HG03442 (cell line): ENCODE measurements around the gene SHC2.
"Not testable (repeated sequence)": the region's sequence is repeated elsewhere in the genome, so short reads cannot be mapped to it uniquely, and the experiment has no call there.

Experiments
- ATAC-seq: cut with Tn5 transposase; IDR thresholded peaks from one replicate; pipeline ENCODE4 v1.9.1; 2021; ENCODE audit warnings: mild to moderate bottlenecking, moderate library complexity; ENCODE audit not compliant: unreplicated experiment

Gene SHC2

DNA sequence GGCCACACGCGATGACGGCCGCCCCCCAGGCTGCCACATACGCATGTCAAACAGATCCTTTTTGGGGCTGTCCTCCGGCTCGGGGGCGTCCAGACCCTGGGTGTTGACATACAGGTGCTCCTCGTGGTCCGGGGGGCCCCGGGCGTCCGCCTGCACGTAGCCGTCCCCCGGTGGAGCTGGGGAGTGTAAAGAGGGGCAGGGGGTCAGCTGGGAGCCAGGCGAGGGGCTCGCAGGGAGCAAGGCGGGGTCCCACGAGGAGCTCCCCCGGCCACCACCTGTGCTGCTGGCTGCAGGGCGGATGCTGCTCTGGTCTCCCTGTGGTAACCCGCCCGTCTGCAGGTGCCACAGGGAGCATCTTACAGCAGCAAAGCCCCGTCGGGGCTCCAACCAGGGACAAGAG lies 35.8 kb downstream of the SHC2 start:
- no peak for ATAC-seq

DNA sequence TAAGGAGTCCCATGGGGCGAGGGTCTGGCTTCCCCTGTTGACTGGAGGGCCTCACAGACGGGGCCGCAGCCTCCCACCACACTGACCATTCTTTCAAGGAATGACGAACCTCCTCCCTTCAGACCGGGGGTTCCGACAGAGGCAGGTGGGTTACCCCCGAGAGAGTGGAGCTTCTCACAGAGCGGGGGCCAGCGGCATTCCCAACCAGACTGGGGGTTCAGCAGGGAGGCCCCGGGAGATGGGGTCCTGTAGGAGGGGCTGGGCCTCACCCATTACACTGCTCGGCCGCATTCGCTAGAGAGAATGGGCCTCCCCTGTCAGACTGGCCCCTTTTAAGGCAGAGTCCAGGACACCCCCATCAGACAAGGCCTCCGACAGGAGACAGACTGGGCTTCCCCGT lies 36.3 kb downstream of the SHC2 start:
- ATAC-seq = no peak

DNA sequence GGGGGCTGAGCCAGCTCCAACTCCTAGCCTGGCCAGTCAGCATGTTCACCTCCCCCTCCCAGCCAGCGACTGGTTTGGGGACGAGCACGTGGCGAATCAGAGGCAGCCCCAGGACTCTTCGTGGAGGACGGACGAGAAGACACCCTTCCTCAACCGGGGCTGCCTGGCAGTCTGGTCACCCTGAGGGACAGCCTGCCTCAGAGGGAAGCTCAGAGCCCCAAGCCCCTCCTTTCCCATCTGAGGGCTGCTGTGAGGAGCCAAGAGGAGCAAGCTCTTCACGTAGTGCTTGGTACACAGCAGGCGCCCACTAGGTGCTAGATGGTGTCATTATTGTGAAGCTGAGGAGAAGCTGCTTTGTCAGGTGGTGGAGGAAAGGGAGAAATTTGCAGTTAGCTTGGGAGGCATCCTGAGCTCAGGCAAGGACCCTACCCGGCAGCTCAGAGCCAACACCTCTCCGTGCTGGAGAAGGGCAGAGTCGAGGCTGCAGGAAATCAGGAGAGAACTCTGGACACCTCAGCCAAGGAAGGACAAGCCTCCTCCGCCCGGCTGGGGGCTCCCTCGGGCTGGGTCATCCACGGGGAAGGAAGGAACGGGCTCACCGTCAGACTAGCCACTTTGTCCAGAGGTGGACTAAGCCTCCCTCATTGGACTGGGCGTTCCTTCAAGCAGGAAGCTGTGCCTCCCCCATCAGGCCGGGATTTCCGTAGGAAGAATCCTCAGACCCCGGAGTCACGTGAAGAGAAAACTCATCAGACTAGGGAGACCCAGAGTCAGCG lies 37.0 kb downstream of the SHC2 start:
- ATAC-seq = no peak

DNA sequence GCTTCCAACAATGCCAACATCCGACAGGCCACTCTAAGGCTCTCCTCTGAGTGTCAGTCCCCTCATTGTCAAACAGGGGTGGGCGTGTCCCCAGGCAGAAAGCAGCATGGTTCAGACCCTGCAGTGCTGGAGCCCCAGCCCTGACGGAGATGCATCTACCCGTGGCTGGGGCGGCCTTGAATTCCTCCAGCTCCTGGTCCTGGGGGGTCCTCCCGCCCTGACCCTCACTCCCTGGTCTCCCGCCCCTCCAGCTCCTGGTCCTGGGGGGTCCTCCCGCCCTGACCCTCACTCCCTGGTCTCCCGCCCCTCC lies 38.0 kb downstream of the SHC2 start:
- not testable (repeated sequence) for ATAC-seq

DNA sequence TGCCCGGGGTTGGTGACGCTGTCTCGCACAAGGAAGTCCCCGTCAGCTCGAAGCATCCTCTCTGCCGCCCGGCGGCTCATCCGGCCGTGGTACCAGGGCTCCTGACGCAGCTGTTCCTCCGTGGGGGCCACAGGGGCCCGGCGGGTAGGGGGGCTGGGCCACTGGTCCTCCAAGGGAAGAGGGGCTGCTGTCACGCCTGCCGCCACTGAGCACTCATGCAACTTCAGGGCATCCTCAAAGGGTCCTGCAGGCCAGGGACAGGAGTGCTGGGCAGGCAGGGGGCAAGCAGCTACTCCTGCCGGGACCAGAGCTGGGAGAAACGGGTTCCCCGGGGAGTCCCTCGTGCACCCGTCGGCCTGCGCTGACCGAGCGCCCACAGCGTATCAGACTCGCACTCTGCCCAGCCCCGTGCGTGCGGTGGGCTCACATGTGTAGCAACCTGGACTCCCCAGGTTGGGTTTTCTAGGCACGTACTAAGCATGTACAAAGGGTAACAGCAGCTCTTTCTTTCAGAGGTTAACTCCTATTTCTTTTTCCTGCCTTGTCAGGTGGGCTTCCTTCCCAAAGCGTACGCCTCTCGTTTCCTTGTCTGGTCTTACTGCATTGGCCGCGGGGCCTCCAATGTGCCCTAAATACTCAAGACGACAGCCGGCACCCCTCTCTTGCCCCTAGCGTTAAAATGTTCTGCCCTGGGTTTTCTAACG lies 38.5 kb downstream of the SHC2 start:
- no peak for ATAC-seq

DNA sequence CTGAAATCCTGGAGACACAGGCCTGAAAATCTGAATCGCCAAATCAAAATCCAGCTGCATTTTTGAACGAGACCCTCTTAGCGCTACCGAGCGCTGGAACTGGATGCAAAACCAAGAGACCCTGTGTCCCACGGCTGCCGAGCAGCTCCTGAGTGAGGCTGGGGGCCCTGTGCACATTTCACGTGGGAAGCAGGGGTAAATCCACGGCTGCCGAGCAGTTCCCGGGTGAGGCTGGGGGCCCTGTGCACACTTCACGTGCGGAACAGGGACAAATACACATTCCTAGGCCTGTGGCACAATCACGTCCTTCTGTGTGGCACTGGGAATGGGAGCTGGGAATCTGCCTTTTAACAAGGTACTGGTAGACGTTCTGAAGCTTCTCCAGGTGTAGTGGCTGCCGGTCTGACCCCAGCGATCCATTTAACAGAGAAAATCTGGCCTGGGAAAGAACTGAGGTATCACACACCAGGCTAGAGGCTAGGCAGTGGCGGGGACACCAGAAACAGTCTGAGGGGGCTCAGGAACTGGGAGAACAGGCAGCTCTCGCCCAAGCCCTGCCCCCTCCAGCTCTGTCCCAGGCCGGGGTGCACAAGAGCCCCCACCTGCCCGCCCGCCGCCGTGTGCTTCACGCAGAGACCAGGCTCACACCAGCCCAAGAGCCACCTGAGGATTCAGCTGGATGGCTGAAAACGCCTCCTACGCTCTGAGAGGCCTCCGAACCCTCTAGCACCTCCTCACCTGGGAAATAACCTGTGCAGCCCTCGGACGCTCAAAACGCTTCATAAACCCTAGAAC lies 40.9 kb downstream of the SHC2 start:
- ATAC-seq = no peak

DNA sequence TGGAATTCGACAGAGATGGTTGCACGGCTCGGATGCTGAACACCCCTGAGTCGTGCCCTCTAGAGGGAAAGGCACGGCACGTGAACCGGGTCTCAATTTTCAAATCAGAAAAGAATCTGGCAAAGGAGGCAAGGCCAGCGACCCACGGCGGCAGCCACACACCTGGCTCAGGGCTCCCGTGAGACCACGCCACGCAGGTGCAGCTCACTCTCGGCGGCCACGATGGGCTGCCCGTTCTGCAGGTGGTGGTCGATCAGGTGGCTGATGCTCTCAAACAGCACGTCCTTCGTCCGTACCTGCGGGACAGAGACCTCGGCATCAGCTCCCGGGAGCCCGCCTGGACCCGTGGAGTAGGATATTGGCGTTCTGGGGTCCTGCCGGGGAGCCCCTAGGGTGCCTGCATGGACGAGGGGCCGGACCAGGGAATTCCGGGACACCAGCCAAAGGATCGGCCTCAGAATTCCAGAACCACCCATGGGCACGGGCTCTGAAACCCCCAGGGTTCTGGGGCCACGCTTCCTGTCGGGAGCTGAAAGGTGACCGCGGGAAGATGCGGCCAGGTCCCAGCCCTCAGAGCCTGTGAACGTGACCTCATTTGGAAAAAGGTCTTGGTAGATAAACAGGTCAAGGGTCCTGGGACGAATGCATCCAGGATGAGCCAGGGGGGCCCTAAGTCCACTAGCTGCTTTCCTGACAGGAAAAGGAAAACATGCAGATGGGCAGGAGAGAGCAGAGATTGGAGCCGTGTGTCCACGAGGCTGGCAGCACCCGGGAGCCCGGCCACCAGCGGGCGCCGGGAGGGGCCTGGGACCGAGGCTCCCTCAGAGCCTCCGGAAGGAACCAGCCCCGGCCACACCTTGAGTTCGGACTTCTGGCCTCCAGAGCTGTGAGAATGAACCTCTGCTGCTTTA lies 41.8 kb downstream of the SHC2 start:
- ATAC-seq = no peak

DNA sequence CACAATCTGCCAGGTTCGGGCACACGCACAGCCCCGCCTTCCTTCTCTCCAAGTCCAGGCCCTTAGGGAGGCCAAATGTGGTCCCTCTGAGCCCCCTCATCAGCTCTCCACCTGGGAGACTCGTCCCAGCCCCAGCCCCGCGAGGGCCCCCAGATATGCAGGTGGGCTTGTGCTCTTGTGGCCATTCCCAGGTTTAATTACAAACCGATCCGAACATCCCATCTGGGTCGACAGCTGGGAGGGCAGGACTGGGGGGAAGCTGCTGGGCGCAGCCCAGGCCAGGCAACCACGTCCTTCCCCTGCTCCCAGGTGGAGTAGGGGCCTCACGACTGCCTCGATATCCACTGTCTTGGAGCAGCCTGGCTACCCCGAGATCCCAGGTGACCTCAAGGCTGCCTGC lies 44.4 kb downstream of the SHC2 start:
- ATAC-seq = no peak

DNA sequence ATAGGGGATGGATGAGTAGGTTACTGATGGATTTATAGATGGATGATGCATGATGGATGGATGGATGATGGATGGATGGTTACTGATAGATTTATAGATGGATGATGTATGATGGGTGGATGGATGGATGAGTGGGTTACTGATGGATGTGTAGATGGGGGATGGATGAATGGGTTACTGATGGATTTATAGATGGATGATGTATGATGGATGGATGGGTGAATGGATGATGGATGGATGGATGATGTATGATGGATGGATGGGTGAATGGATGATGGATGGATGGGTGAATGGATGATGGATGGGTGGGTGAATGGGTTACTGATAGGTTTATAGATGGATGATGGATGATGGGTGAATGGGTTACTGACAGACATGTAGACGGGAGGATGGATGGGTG lies 45.5 kb downstream of the SHC2 start:
- no peak for ATAC-seq

DNA sequence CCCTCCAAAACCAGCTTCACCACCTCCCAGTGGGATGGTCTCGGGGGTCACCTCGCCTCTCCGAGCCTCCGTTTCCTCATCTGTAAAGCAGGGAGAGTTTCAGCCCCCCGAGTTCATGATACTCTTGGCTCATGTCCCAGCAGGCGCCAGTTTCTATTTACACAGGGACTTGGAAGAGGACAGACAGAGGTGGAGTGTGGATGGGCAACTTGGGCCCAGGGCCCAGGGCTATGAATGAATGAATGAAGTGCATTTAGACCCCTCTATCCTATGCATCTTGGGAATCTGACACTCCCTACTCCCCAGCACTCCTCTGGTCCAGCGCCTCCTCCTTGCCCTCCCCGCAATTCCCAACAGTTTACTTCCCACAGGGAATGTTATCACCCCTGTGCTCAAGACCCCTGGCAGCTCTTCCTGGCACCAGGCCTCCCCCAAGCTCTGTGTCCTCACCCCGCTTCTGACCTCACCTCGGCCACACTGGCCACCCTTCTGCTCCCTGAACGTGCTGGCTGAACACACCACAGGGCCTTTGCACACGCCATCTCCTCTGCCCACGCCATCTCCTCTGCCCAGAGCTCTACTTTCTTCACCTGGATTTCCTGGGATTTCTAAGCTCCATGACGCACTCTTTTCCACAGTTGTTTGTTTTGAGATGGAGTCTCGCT lies 46.9 kb downstream of the SHC2 start:
- no peak for ATAC-seq

DNA sequence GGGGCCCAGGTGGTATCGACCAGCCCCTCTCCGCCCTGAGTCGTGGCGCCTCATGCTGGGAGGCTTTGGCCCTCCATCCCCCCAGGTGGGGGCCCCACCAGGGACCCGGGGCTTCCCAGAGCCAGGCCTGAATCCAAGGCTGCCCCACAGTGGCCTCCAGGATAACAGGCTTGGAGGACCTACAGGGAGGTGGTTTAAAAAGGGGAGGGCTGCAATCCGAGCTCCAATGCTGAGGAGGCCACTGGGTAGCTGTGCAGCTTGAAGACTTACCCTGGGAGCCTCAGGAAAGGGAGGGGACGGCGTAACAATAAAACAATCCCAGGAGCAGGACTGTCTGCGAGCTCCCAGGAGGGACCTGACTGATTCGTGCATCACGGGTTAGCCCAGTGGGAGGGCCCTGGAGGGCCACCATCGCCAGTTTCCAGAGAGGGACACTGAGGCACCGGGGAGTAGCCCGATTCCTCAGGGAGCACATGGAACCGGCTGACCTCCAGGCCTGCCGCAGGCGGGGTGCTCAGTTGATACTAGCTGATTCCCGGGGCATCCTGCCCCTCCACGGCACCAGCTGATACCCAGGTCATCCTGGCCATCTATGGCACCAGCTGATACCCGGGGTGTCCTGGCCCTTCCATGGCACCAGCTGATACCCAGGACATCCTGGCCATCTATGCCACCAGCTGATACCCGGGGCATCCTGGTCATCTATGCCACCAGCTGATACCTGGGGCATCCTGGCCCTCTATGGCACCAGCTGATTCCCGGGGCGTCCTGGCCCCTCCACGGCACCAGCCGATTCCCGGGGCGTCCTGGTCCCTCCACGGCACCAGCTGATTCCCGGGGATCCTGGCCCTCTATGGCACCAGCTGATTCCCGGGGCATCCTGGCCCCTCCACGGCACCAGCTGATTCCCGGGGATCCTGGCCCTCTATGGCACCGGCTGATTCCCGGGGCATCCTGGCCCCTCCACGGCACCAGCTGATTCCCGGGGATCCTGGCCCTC lies 48.2 kb downstream of the SHC2 start:
- ATAC-seq = no peak

DNA sequence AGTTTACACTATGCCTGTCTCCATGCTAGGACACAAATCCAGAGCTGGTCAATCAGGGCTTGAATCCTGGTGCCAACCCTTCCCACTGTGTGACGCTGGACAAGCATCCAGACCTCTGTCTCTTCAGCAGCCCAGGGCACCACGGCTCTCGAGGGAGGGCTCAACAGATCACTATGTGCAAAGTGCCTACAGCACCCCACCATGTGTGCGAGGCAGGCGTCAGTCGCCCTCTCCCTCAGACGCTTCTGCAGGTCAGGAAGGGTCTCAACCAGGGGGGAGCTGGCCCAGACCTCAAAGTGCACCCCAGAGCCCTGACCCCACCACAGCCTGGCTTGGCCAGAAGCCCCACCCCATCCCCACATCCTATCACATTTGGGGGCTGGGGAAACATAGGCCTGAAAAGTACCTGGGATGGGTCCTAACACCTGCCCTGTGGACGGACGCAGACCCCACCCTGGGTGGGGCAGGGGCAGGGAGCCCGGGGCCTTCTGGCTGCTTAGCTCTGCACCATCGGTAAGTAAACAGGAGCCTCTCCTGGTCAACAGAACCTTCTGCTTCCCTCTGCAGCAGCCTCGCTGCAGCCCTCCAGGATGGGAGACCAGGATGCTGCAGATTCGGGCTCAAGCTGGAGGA lies 49.0 kb downstream of the SHC2 start:
- ATAC-seq = no peak

DNA sequence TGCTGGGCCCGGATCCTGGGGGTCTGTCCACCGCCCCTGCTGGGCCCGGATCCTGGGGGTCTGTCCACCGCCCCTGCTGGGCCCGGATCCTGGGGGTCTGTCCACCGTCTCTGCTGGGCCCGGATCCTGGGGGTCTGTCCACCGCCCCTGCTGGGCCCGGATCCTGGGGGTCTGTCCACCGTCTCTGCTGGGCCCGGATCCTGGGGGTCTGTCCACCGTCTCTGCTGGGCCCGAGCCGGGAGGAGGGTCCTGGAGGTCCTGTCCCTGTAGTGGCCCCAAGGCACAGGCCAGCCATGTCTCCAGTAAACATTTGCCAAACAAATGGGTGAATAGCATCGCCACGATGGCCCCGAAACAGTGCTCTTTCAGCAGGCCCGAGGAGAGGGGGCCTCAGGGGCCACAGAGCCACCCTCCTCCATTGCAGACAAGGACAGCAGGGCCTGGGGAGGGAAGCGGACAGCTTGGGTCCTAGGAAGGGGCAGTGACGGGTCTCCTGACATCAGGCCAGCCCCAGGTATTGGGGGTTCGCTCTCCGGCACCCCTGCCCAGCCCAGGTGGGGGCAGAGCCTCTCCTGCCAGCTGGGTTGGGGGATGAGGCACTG lies 49.6 kb downstream of the SHC2 start:
- ATAC-seq = not testable (repeated sequence)

DNA sequence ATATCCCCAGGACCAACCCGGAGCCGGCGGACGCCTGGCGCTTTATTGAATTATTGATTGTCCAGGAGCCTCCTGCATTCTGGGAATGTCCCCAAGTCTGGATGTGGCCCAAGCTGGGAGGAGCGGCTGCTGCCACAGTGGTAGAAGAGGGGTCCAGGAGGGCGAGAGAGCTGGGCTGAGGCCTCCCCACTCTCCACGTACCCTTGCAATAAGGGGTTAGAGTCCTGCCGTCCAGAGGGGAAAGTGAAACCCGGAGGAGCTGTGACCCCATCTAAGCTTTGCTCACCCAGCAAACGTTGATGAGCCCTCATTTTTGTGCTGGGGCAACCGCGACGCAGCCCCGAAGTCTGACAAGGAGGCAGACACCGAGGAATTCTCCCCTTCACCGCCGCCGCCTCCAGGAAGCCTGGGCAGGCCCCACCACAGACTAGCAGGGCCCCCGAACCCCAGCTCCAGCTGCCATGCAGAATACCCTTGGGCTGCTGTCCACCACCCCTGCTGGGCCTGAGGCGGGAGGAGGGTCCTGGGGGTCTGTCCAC lies 50.5 kb downstream of the SHC2 start:
- ATAC-seq = no peak

DNA sequence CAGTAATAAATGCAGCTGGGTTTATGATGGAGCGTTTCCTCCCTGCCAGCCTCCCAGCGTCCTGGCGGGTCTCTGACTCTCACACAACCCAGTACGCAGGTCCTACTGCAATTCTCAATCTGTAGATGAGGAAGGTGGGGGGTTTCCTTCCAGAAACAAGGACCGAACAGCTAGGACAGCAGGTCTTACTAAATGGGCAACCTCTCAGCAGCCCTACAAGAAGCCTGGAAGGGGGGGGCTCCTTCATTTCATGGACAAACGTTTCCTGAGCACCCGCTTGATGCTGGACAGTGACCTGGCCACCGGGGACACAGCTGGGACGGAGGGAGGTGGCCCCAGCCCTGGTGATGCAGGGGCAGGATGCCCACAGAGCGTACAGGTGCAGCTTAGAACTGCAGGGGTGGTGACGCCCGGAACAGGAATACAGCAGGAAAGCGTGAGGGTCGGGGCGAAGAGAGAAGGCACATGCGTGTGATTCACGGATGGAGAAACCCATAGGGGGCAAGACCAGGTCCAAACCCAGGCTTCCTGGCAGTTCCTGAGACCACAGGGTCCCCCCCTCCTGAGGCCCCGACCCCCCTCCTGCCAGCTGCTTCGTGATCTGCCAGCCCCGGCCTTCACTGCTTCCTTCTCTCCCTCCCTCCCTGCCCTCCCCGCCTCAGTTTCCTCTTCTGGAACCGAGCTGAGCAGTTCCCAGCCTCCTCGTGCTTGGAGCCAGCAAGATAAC lies 51.2 kb downstream of the SHC2 start:
- ATAC-seq = no peak

DNA sequence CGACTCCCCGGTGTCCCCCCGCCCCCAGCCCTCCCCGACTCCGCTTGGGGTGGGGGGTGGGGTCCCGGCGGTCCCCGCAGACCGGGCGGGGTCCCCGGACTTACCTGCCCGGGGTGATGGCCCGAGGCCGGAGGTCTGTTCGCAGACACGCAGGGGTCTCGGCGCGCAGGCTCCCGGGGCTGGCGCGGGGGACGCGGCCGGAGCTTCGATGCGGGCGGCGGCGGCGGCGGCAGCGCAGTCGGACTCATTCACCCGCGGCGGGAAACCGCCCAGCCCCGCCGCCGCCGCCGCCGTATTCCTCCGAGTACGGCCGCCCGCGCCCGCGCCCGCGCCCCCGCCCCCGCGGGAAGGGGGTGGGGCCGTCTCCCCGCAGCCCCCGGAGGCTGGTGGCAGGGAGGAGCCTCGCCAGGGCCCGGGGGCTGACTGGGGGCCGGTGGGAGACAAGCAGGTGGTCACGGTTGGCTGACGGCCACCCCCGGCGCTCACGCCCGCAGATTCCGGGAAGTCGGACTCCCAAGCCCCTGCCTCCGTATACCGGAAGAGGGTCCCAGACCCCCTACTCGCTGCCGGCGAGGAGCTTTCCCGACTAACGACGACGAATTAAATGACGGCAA lies 51.8 kb downstream of the SHC2 start, which contains the start of gene C2CD4C:
Gene C2CD4C, minus strand, starts transcription at position 246 of the 614 bp plus-strand sequence. CDS start 786 bp downstream, outside the sequence.
- ATAC-seq = no peak

DNA sequence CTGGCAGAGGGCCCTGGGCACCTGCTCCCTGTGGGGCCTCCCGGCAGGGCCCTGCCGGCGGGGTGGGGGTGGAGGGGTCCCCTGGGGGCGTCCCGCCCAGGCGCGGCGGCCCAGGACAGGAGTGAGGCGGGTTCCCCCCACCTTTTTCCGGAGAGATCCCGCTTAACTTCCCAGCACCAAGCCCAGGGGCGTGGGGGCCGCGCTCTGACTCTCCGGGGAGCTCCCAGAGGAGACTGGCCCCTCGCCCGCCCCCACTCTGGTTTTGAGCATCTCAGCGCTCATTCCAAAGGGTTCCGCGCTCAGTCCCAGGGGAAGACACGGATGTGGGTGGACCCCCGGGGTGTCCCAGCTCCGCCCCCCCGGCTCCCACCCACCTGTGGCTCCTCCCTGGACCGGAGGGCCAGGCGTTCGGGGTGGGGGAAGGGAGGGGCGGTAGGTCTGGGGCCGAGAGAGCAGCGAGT lies 52.4 kb downstream of the SHC2 start:
- no peak for ATAC-seq
